Transverse colon (tissue), 4 donors: ENCODE measurements around the gene OLIG1.

Experiments used
- EP300 ChIP-seq: sonication (generic); formaldehyde crosslinking; IDR thresholded peaks from one replicate; pipeline ENCODE4 v1.6.1; 2017; ENCODE audit warnings: antibody characterized with exemption, low read depth
- POLR2A ChIP-seq: fragments of 450-650 bp; IDR thresholded peaks from one replicate; pipeline ENCODE4 v1.6.1; 2016; ENCODE audit warnings: antibody characterized with exemption, mild to moderate bottlenecking, moderate library complexity
- POLR2AphosphoS5 ChIP-seq, 3 donors: sonication (generic); formaldehyde crosslinking; IDR thresholded peaks; one replicate each; pipeline ENCODE4 v1.6.1; 2016; ENCODE audit warnings: antibody characterized with exemption in 3 of 3
- TF ChIP-seq, protein P1 (sequence below), 5 experiments: fragments of 200-600 bp in 3 of 5; fragments of 450-650 bp in 2 of 5; sonication (generic) in 3 of 5; IDR thresholded peaks; 1 replicate in 2 of 5; 2 replicates in 3 of 5; pipeline ENCODE4 v1.5.1; 2016 to 2017; ENCODE audit warnings: antibody characterized with exemption in 5 of 5, inconsistent platforms in 3 of 5, mild to moderate bottlenecking in 2 of 5, moderate library complexity in 1 of 5

DNA sequence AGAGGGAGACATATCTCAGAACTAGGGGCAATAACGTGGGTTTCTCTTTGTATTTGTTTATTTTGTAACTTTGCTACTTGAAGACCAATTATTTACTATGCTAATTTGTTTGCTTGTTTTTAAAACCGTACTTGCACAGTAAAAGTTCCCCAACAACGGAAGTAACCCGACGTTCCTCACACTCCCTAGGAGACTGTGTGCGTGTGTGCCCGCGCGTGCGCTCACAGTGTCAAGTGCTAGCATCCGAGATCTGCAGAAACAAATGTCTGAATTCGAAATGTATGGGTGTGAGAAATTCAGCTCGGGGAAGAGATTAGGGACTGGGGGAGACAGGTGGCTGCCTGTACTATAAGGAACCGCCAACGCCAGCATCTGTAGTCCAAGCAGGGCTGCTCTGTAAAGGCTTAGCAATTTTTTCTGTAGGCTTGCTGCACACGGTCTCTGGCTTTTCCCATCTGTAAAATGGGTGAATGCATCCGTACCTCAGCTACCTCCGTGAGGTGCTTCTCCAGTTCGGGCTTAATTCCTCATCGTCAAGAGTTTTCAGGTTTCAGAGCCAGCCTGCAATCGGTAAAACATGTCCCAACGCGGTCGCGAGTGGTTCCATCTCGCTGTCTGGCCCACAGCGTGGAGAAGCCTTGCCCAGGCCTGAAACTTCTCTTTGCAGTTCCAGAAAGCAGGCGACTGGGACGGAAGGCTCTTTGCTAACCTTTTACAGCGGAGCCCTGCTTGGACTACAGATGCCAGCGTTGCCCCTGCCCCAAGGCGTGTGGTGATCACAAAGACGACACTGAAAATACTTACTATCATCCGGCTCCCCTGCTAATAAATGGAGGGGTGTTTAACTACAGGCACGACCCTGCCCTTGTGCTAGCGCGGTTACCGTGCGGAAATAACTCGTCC is 45.5 kb upstream of the OLIG1 start:
- TF ChIP-seq, protein P1, sequence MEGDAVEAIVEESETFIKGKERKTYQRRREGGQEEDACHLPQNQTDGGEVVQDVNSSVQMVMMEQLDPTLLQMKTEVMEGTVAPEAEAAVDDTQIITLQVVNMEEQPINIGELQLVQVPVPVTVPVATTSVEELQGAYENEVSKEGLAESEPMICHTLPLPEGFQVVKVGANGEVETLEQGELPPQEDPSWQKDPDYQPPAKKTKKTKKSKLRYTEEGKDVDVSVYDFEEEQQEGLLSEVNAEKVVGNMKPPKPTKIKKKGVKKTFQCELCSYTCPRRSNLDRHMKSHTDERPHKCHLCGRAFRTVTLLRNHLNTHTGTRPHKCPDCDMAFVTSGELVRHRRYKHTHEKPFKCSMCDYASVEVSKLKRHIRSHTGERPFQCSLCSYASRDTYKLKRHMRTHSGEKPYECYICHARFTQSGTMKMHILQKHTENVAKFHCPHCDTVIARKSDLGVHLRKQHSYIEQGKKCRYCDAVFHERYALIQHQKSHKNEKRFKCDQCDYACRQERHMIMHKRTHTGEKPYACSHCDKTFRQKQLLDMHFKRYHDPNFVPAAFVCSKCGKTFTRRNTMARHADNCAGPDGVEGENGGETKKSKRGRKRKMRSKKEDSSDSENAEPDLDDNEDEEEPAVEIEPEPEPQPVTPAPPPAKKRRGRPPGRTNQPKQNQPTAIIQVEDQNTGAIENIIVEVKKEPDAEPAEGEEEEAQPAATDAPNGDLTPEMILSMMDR (IDR thresholded peaks at IDR 0.05) = no peak
- TF ChIP-seq POLR2AphosphoS5 (IDR thresholded peaks at IDR 0.05) (no peak), POLR2A (no peak), EP300 (no peak)
